K562 (cell line): ENCODE measurements around the gene VPS13D. TPM values are rescaled to one million over a fixed set of nuclear protein-coding genes. Genes with fewer than 3 reads are reported as not detected.

ENCODE experiments used
- ATAC-seq: fragments of 200-7000 bp; cut with Tn5 transposase; 3 replicates; pipeline ENCODE4 v1.9.1; 2020; ENCODE audit warnings: moderate library complexity
- BruUV-seq: library from RNA; stranded (reverse); fragments of 400-500 nt; replicated peaks from 2 replicates; lab custom pipeline; 2021; lab: Mats Ljungman, UMichigan
- CTCF ChIA-PET: fragments of 300-600 bp; formaldehyde crosslinking; extraction: SDS; loops from one replicate; lab custom pipeline; 2021; ENCODE audit warnings: low intra/inter-chr PET ratio; lab: Yijun Ruan, JAX
- POLR2A ChIA-PET: fragments of 300-600, 350-650 bp; sonication (Branson Sonifier 250); formaldehyde crosslinking; extraction: SDS; loops from one replicate; lab custom pipeline; 2021; ENCODE audit warnings: antibody characterized with exemption, inconsistent platforms; lab: Yijun Ruan, JAX
- DNase-seq, 4 experiments: peaks; one replicate each; pipeline versions ENCODE4 v3.0.0 to v3.0.0-alpha.2; 2011 to 2018; ENCODE audit warnings: low spot score in 3 of 4, mixed read lengths in 3 of 4; ENCODE audit errors: extremely low read depth in 1 of 4
- FAIRE-seq: peaks from 2 replicates; lab custom pipeline; 2011; peaks lifted over from hg19 to GRCh38; lab: Jason Lieb, UNC
- H2AFZ ChIP-seq: 2 replicates; pipeline ENCODE4 v1.6.0; 2011; ENCODE audit warnings: low read depth, low read length, control low read depth, inconsistent platforms
- H3K27ac ChIP-seq: fragments of 200-600 bp; 3 replicates; pipeline ENCODE4 v1.8.0; 2011; ENCODE audit warnings: low read depth, mild to moderate bottlenecking, control low read depth, inconsistent platforms, low read length, moderate library complexity, mixed read lengths; ENCODE audit errors: extremely low read depth
- H3K27me3 ChIP-seq, 2 experiments: fragments of 300-600 bp in 1 of 2; 2 replicates in 1 of 2; 3 replicates in 1 of 2; pipeline versions ENCODE4 v1.6.0 to v1.8.0; 2011; ENCODE audit warnings: inconsistent platforms in 2 of 2, low read length in 2 of 2, mild to moderate bottlenecking in 1 of 2, mixed read lengths in 1 of 2, moderate library complexity in 1 of 2; ENCODE audit not compliant: control insufficient read depth in 2 of 2, insufficient read depth in 2 of 2
- H3K36me3 ChIP-seq: fragments of 300-600 bp; 3 replicates; pipeline ENCODE4 v1.8.0; 2011; ENCODE audit warnings: mild to moderate bottlenecking, low read length, inconsistent platforms; ENCODE audit not compliant: control insufficient read depth, insufficient read depth
- H3K4me1 ChIP-seq, 2 experiments: fragments of 200-600 bp in 1 of 2; replicated peaks in 1 of 2; 2 replicates in 1 of 2; 3 replicates in 1 of 2; pipeline versions ENCODE4 v1.5.1 to v1.8.0; 2011; ENCODE audit warnings: inconsistent platforms in 2 of 2, low read length in 2 of 2, mild to moderate bottlenecking in 1 of 2, mixed read lengths in 1 of 2, moderate library complexity in 1 of 2; ENCODE audit not compliant: control insufficient read depth in 2 of 2, insufficient read depth in 2 of 2
- H3K4me2 ChIP-seq: 2 replicates; pipeline ENCODE4 v1.6.1; 2011; ENCODE audit warnings: low read length, control low read depth, inconsistent platforms, mixed read lengths; ENCODE audit not compliant: insufficient read depth
- H3K4me3 ChIP-seq: fragments of 200-600 bp; sonication (generic), shearing (Covaris generic); 2 replicates; pipeline ENCODE4 v1.5.1; 2016; ENCODE audit warnings: control low read depth, inconsistent platforms
- H3K79me2 ChIP-seq: fragments of 200-600 bp; 3 replicates; pipeline ENCODE4 v1.8.0; 2011; ENCODE audit warnings: low read length, inconsistent platforms; ENCODE audit not compliant: control insufficient read depth, insufficient read depth
- H3K9ac ChIP-seq, 2 experiments: 2 replicates each; pipeline versions ENCODE4 v1.6.0 to v1.6.1; 2011; ENCODE audit warnings: low read depth in 2 of 2, low read length in 2 of 2, control low read depth in 1 of 2, inconsistent platforms in 1 of 2, mild to moderate bottlenecking in 1 of 2, mixed read lengths in 1 of 2; ENCODE audit not compliant: insufficient read depth in 1 of 2
- H3K9me1 ChIP-seq: one replicate; pipeline ENCODE4 v1.6.0; 2011; ENCODE audit warnings: inconsistent platforms, mild to moderate bottlenecking, low read length, moderate library complexity; ENCODE audit not compliant: control insufficient read depth, insufficient read depth
- H3K9me3 ChIP-seq: replicated peaks from 2 replicates; pipeline ENCODE4 v1.5.1; 2011; ENCODE audit warnings: low read depth, low read length, inconsistent platforms; ENCODE audit not compliant: control insufficient read depth, insufficient read depth
- H4K20me1 ChIP-seq: replicated peaks from 2 replicates; pipeline ENCODE4 v1.6.1; 2011; ENCODE audit warnings: low read length, inconsistent platforms, mixed read lengths; ENCODE audit not compliant: control insufficient read depth, insufficient read depth
- E2F3 ChIP-seq: fragments of 250-450 bp; sonication (Bioruptor Pico); IDR thresholded peaks from 2 replicates; pipeline ENCODE4 v1.4.0; 2020; ENCODE audit warnings: mild to moderate bottlenecking
- GTF2B ChIP-seq: IDR thresholded peaks from 2 replicates; pipeline ENCODE4 v1.6.1; 2011; ENCODE audit not compliant: insufficient read length; ENCODE audit errors: extremely low read depth
- HNRNPLL ChIP-seq: fragments of 200-400 bp; formaldehyde crosslinking; IDR thresholded peaks from 2 replicates; pipeline ENCODE4 v1.6.1; 2017; ENCODE audit warnings: low read length, low read depth, mild to moderate bottlenecking; ENCODE audit not compliant: poor library complexity, severe bottlenecking
- MEF2A ChIP-seq: IDR thresholded peaks from 2 replicates; pipeline ENCODE4 v1.6.1; 2011; ENCODE audit warnings: low read depth, mild to moderate bottlenecking, low read length, moderate library complexity; ENCODE audit not compliant: control insufficient read depth
- POU5F1 ChIP-seq: fragments of 150-350 bp; IDR thresholded peaks from 2 replicates; pipeline ENCODE4 v1.6.1; 2014; ENCODE audit warnings: borderline replicate concordance, low read length, low read depth, mild to moderate bottlenecking; ENCODE audit not compliant: partially characterized antibody
- PRPF4 ChIP-seq: fragments of 200-400 bp; formaldehyde crosslinking; IDR thresholded peaks from one replicate; pipeline ENCODE4 v1.6.1; 2017; ENCODE audit warnings: low read length, low read depth, mild to moderate bottlenecking; ENCODE audit not compliant: insufficient read depth, poor library complexity, severe bottlenecking
- TAF1 ChIP-seq: IDR thresholded peaks from 2 replicates; pipeline ENCODE4 v1.6.1; 2011; ENCODE audit warnings: mild to moderate bottlenecking, low read length, moderate library complexity; ENCODE audit not compliant: insufficient read depth, control insufficient read depth, severe bottlenecking; ENCODE audit errors: extremely low read depth
- ZBTB1 ChIP-seq: sonication (generic); formaldehyde crosslinking; IDR thresholded peaks from 2 replicates; pipeline ENCODE4 v1.8.1; 2023; ENCODE audit warnings: missing genetic modification reagents, low read depth, mild to moderate bottlenecking, borderline replicate concordance
- ZC3H4 ChIP-seq: sonication (generic); formaldehyde crosslinking; IDR thresholded peaks from 2 replicates; pipeline ENCODE4 v1.9.0; 2021; ENCODE audit warnings: missing genetic modification reagents, borderline replicate concordance
- ZFX ChIP-seq: sonication (generic); formaldehyde crosslinking; IDR thresholded peaks from 2 replicates; pipeline ENCODE4 v1.8.0; 2022; ENCODE audit warnings: mild to moderate bottlenecking, missing genetic modification reagents, moderate library complexity
- ZNF124 ChIP-seq: sonication (generic); formaldehyde crosslinking; IDR thresholded peaks from 2 replicates; pipeline ENCODE4 v1.8.1; 2022; ENCODE audit warnings: missing genetic modification reagents
- ZNF311 ChIP-seq: fragments of 250-450 bp; sonication (Bioruptor Pico); IDR thresholded peaks from 2 replicates; pipeline ENCODE4 v1.4.0; 2020; ENCODE audit warnings: mild to moderate bottlenecking, moderate library complexity
- ZNF384 ChIP-seq: IDR thresholded peaks from 2 replicates; pipeline ENCODE4 v1.6.1; 2012; ENCODE audit warnings: low read depth, low read length, improper control_type of control experiment
- ZNF583 ChIP-seq: fragments of 250-450 bp; sonication (Bioruptor Pico); IDR thresholded peaks from 2 replicates; pipeline ENCODE4 v1.4.0; 2020
- WGBS: fragments of 100-300 bp; shearing (Covaris generic); methylation state at CpG from one replicate; pipeline ENCODE4 v1.1.6; 2016; ENCODE audit warnings: low coverage, mixed read lengths; ENCODE audit not compliant: insufficient coverage; ENCODE audit errors: missing lambda C conversion rate; 5-methylcytosine and 5-hydroxymethylcytosine counted together
- in situ Hi-C: fragments of 300-500 bp; cut with MboI; formaldehyde crosslinking; loops from 4 replicates; pipeline ENCODE4 v1.15.0; 2018; ENCODE audit warnings: inconsistent platforms, mixed read lengths
- intact Hi-C: fragments of 100-400 bp; cut with micrococcal nuclease; formaldehyde crosslinking; loops from 2 replicates; pipeline ENCODE4 v1.14.2; 2022
- polyA plus RNA-seq, 8 experiments: library from polyadenylated mRNA; depleted of rRNA in 4 of 8; stranded (reverse) in 5 of 8; unstranded in 3 of 8; fragments of >200 nt; fragmentation: Nextera tagmentation in 2 of 8; fragmentation: Illumina TruSeq in 1 of 8; extraction: Ambion mirVana in 2 of 8; extraction: Trizol in 1 of 8; gene quantifications; 2 replicates each; pipeline versions ENCODE4 v1.2.1 to v1.2.3, GENCODE V29; 2011 to 2014; ENCODE audit warnings: inconsistent platforms in 1 of 8, missing spikeins in 1 of 8
- total RNA-seq, 7 experiments: library from RNA; depleted of rRNA in 6 of 7; stranded (reverse); fragments of >200 nt in 6 of 7; fragmentation: Illumina TruSeq in 2 of 7; extraction: Trizol in 2 of 7; gene quantifications; 2 replicates each; pipeline versions ENCODE4 v1.2.1 to v1.2.3, GENCODE V29; 2011 to 2021; ENCODE audit warnings: low replicate concordance in 1 of 7

Gene VPS13D
- total and polyA plus RNA-seq, 9 of the 15 experiments (the other 6 are each of a cell fraction or from before 2014, with no cell fraction given), result 6.1 to 51.5 (median 38.5) TPM

GRCh38 chr1:12548279-12548972 lies 318.6 kb downstream of the VPS13D start:
- no peaks in the 10 kb centered on the region for H3K36me3 ChIP-seq
- H3K79me2 ChIP-seq, result no peaks in the 10 kb centered on the region
- no peak overlapping the region for H3K4me3 ChIP-seq
- peaks cover 21 to 50% of the 10 kb centered on the region in 2 experiments for H3K4me1 ChIP-seq
- intact Hi-C loops (no loop called here), in situ Hi-C loops (no loop called here)
- FAIRE-seq (no peak), DNase-seq (no peak), ATAC-seq (no peak)
- H3K27me3 ChIP-seq, result no peaks in the 10 kb centered on the region
- ChIA-PET POLR2A (interaction anchor here (0.6 to 1.3 kb wide), 2 partner anchors 10 to 12 kb away, joined by 3 read pairs; no protein-coding TSS in a partner anchor), CTCF (no interaction called here)
- H4K20me1 ChIP-seq, result no peaks in the 10 kb centered on the region
- no peak for TF ChIP-seq ZNF583 (CRISPR knock-in tag)
- TF ChIP-seq ZNF124 (CRISPR knock-in tag), result 0 out of 2 replicates have a peak, but pooled peaks have one; percentile 13
- peak overlapping the region; percentile 75; the same call in 1 of the 3 replicates for H3K27ac ChIP-seq
- H2AFZ ChIP-seq, result peak overlapping the region; percentile 74
- no peak overlapping the region for H3K4me2 ChIP-seq
- no TSS peak for BruUV-seq
- 76% methylated on average over 7 of the region's 14 CpGs for WGBS
- H3K9me1 ChIP-seq, result no peaks in the 10 kb centered on the region
- H3K9ac ChIP-seq, result peak overlapping the region; percentile 60 to 92; a peak in 3 of 4 replicates
- no peaks in the 10 kb centered on the region for H3K9me3 ChIP-seq

- H2AFZ ChIP-seq, result peak overlapping the region; percentile 74
- H3K79me2 ChIP-seq, result no peaks in the 10 kb centered on the region
- H3K27ac ChIP-seq, result peak overlapping the region; percentile 75
- POLR2A ChIA-PET, result interaction anchor here (1.0 to 1.4 kb wide), 3 partner anchors 8 to 50 kb away, joined by 3 to 9 read pairs (median 3); no protein-coding TSS in a partner anchor
- H3K9me3 ChIP-seq, result no peaks in the 10 kb centered on the region
- DNase-seq (peak; percentile 81 to 89 (median 86)), ATAC-seq (peak; percentile 63), FAIRE-seq (peak; percentile 60)
- H3K4me3 ChIP-seq, result no peak overlapping the region
- H3K4me1 ChIP-seq, result peaks cover 21 to 55% of the 10 kb centered on the region in 2 experiments
- no peaks in the 10 kb centered on the region for H3K9me1 ChIP-seq
- peak overlapping the region; percentile 60 to 92 for H3K9ac ChIP-seq
- H3K27me3 ChIP-seq, result no peaks in the 10 kb centered on the region
- no peaks in the 10 kb centered on the region for H3K36me3 ChIP-seq
- 18% methylated on average over 25 of the region's 27 CpGs for WGBS
- CTCF ChIA-PET, result no interaction called here
- H3K4me2 ChIP-seq, result peak overlapping the region; percentile 72
- in situ Hi-C loops, result no loop called here
- no peaks in the 10 kb centered on the region for H4K20me1 ChIP-seq
- intact Hi-C loops, result no loop called here
- BruUV-seq, result no TSS peak
- TF ChIP-seq ZFX, result peak; percentile 68
- TF ChIP-seq HNRNPLL, result no peak
- TF ChIP-seq ZNF384, result no peak
- TF ChIP-seq ZBTB1, result peak; percentile 73; the same call in 1 of the 2 replicates
- TF ChIP-seq ZC3H4 (CRISPR knock-in tag), result no peak
- no peak for TF ChIP-seq MEF2A
- no peak for TF ChIP-seq PRPF4
- TF ChIP-seq GTF2B, result no peak
- no peak for TF ChIP-seq POU5F1
- 0 out of 2 replicates have a peak, but pooled peaks have one; percentile 37 for TF ChIP-seq ZNF311
- peak; percentile 20 for TF ChIP-seq TAF1
- 0 out of 2 replicates have a peak, but pooled peaks have one; percentile 29 for TF ChIP-seq E2F3
Observed at GRCh38 chr1:12548973-12549459, 319.2 kb downstream of the VPS13D start.
